ENCODE results near the gene PISD. TPM values are rescaled to one million over a fixed set of nuclear protein-coding genes. Genes with fewer than 3 reads are reported as not detected.

The PISD gene
- total and polyA plus RNA-seq, 9 of the 15 experiments (the other 6 are each of a cell fraction or from before 2014, with no cell fraction given): 24.5 to 65.9 (median 36.6) TPM

GRCh38 chr22:31630331-31631329, 31.4 kb downstream of the PISD start (continued):
- TF ChIP-seq, protein P1, sequence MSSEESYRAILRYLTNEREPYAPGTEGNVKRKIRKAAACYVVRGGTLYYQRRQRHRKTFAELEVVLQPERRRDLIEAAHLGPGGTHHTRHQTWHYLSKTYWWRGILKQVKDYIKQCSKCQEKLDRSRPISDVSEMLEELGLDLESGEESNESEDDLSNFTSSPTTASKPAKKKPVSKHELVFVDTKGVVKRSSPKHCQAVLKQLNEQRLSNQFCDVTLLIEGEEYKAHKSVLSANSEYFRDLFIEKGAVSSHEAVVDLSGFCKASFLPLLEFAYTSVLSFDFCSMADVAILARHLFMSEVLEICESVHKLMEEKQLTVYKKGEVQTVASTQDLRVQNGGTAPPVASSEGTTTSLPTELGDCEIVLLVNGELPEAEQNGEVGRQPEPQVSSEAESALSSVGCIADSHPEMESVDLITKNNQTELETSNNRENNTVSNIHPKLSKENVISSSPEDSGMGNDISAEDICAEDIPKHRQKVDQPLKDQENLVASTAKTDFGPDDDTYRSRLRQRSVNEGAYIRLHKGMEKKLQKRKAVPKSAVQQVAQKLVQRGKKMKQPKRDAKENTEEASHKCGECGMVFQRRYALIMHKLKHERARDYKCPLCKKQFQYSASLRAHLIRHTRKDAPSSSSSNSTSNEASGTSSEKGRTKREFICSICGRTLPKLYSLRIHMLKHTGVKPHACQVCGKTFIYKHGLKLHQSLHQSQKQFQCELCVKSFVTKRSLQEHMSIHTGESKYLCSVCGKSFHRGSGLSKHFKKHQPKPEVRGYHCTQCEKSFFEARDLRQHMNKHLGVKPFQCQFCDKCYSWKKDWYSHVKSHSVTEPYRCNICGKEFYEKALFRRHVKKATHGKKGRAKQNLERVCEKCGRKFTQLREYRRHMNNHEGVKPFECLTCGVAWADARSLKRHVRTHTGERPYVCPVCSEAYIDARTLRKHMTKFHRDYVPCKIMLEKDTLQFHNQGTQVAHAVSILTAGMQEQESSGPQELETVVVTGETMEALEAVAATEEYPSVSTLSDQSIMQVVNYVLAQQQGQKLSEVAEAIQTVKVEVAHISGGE (CRISPR knock-in tag; IDR thresholded peaks at IDR 0.05): peak in 1 of 3 experiments; percentile 83; a peak in 2 of 6 replicates
- TF ChIP-seq, protein P2, sequence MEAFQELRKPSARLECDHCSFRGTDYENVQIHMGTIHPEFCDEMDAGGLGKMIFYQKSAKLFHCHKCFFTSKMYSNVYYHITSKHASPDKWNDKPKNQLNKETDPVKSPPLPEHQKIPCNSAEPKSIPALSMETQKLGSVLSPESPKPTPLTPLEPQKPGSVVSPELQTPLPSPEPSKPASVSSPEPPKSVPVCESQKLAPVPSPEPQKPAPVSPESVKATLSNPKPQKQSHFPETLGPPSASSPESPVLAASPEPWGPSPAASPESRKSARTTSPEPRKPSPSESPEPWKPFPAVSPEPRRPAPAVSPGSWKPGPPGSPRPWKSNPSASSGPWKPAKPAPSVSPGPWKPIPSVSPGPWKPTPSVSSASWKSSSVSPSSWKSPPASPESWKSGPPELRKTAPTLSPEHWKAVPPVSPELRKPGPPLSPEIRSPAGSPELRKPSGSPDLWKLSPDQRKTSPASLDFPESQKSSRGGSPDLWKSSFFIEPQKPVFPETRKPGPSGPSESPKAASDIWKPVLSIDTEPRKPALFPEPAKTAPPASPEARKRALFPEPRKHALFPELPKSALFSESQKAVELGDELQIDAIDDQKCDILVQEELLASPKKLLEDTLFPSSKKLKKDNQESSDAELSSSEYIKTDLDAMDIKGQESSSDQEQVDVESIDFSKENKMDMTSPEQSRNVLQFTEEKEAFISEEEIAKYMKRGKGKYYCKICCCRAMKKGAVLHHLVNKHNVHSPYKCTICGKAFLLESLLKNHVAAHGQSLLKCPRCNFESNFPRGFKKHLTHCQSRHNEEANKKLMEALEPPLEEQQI (IDR thresholded peaks at IDR 0.05): peak; percentile 28; the same call in 1 of the 2 replicates
- TF ChIP-seq MBD2 (IDR thresholded peaks at IDR 0.05; ENCODE audit: borderline replicate concordance, low read depth) (peak; percentile 22; the same call in 1 of the 2 replicates), MAX (CRISPR knock-in tag; IDR thresholded peaks at IDR 0.05) (peak; percentile 93), ZNF277 (CRISPR knock-in tag; IDR thresholded peaks at IDR 0.05; ENCODE audit: borderline replicate concordance) (no peak), CEBPG (CRISPR knock-in tag; IDR thresholded peaks at IDR 0.05) (no peak), CEBPG (tag; conservative IDR thresholded peaks at IDR 0.05 in 1 of 2, IDR thresholded peaks at IDR 0.05 in 1 of 2) (no peak), MYC (IDR thresholded peaks at IDR 0.05; ENCODE audit: low read depth, low read length) (peak; percentile 91), MYC (CRISPR knock-in tag; IDR thresholded peaks at IDR 0.05; ENCODE audit: borderline replicate concordance, low read depth) (peak; percentile 91; the same call in 1 of the 2 replicates), SAFB (IDR thresholded peaks at IDR 0.05; ENCODE audit: borderline replicate concordance, low read depth, low read length) (peak; percentile 78; the same call in 1 of the 2 replicates), TCF15 (CRISPR knock-in tag; IDR thresholded peaks at IDR 0.05) (no peak), NCOA6 (IDR thresholded peaks at IDR 0.05) (no peak), HNRNPK (IDR thresholded peaks at IDR 0.05; ENCODE audit: low read depth, low read length, poor library complexity, severe bottlenecking) (no peak), ZNF12 (CRISPR knock-in tag; IDR thresholded peaks at IDR 0.05) (no peak), NFYB (IDR thresholded peaks at IDR 0.05; ENCODE audit: extremely low read depth, insufficient read length) (peak; percentile 4)
